ENCODE measurements around the gene VWCE.
A peak's percentile ranks its signal among the peaks of the same experiment; 100 is the strongest.

DNA sequence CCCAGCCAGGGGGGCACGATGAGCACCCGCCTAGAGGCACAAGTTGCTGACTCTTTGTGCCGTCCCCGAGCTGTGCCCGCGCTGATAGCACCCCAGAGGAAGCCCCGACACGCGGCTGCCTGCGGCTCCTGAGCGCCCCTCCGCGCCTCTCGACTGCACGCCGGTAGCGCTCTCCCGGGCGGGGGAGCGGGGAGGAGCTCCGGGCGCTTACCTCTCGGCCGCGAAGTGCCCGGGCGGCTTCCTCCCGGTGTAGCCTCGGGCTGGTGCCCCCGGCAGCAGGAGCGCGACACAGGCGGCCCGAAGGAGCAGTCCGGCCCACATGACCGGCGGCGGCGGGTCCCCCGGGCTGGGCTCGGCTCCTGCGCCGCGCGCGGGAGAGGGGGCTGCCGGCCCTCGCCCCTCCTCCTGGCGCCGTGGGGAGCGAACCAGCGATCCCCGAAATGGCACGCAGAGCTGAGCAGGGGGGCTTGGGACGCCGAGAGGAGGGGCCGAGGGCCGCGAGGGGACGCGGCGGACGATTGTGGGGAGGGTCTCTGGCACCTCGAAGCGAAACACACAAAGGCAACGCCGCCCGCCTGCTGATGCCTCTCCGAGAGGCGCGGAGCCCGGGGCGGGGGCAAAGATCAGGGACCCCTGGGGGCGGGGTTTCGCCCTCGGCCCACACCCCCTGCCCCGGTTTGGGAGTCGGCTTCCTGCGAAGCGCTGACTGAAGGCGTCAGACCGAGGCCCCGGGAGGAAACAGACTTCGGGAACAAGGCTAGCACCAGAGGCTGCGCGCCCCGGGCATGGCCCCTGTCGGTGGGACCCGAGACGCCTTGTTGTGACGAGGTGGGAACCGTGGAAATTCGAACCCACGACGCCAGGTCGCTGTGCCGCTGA is at the start of gene VWCE:
- TF ChIP-seq CTCF (IDR thresholded peaks at IDR 0.05) (peak in 2 of 12 donors; percentile 25 to 46), POLR2A (IDR thresholded peaks at IDR 0.05) (no peak)

Data from heart left ventricle (tissue), 13 donors.